Fibroblast of villous mesenchyme (primary cell): ENCODE data around the gene FRAS1. TPM values are rescaled to one million over a fixed set of nuclear protein-coding genes. Genes with fewer than 3 reads are reported as not detected.

Experiments used
- DNase-seq: peaks from one replicate; pipeline ENCODE4 v3.0.0-alpha.2; 2010; ENCODE audit warnings: low read depth
- H3K4me3 ChIP-seq: 2 replicates; pipeline ENCODE4 v1.5.1; 2011; ENCODE audit warnings: low read depth, mild to moderate bottlenecking, low read length
- CTCF ChIP-seq: IDR thresholded peaks from 2 replicates; pipeline ENCODE4 v1.5.1; 2012; ENCODE audit warnings: low read depth, mild to moderate bottlenecking, low read length; ENCODE audit not compliant: insufficient read depth
- total RNA-seq: library from RNA; depleted of rRNA; stranded (reverse); fragments of >200 nt; gene quantifications from 2 replicates; pipeline ENCODE4 v1.2.3, GENCODE V29; 2012

The FRAS1 gene
- total RNA-seq, 1 donor: 1.3 TPM

GRCh38 chr4:78562687-78563086 is 505.6 kb downstream of the FRAS1 start:
- TF ChIP-seq CTCF: no peak
- no peak overlapping the region for H3K4me3 ChIP-seq
- no peak for DNase-seq

- TF ChIP-seq CTCF: no peak
- peak; percentile 45 for DNase-seq
- no peak overlapping the region for H3K4me3 ChIP-seq
These were observed 508.8 kb downstream of the FRAS1 start for GRCh38 chr4:78565971-78566372.

- no peak for TF ChIP-seq CTCF
- no peak overlapping the region for H3K4me3 ChIP-seq
- no peak for DNase-seq
These were observed 509.8 kb downstream of the FRAS1 start for GRCh38 chr4:78566834-78567499.

GRCh38 chr4:78567500-78568060 is 510.5 kb downstream of the FRAS1 start:
- no peak overlapping the region for H3K4me3 ChIP-seq
- no peak for DNase-seq

GRCh38 chr4:78568640-78569305 is 511.6 kb downstream of the FRAS1 start:
- DNase-seq: peak; percentile 63
- no peak for TF ChIP-seq CTCF
- H3K4me3 ChIP-seq: no peak overlapping the region

More at GRCh38 chr4:78567500-78568060, 510.5 kb downstream of the FRAS1 start:
- no peak for TF ChIP-seq CTCF

GRCh38 chr4:78569306-78569821 is 512.2 kb downstream of the FRAS1 start:
- peak; percentile 75 for DNase-seq
- TF ChIP-seq CTCF: no peak
- H3K4me3 ChIP-seq: no peak overlapping the region
